ENCODE measurements around the gene AANAT.
A peak's percentile ranks its signal among the peaks of the same experiment; 100 is the strongest.

Gene AANAT

GRCh38 chr17:76491271-76492122 is 24.1 kb downstream of the AANAT start:
- no peak for DNase-seq

GRCh38 chr17:76492123-76492988 is 25.0 kb downstream of the AANAT start:
- DNase-seq, result no peak

GRCh38 chr17:76492989-76493501 is 25.6 kb downstream of the AANAT start:
- no peak for DNase-seq

GRCh38 chr17:76493505-76494167 is 26.2 kb downstream of the AANAT start:
- DNase-seq, result no peak

- DNase-seq, result no peak
Observed at GRCh38 chr17:76495663-76496400, 28.4 kb downstream of the AANAT start.

- DNase-seq, result no peak
Observed at GRCh38 chr17:76496464-76496863, 29.1 kb downstream of the AANAT start.

- DNase-seq, result no peak
Observed at GRCh38 chr17:76497699-76497978, 30.2 kb downstream of the AANAT start.

- no peak for DNase-seq
Observed at GRCh38 chr17:76497979-76498875, 30.8 kb downstream of the AANAT start.

GRCh38 chr17:76498876-76499251 is 31.5 kb downstream of the AANAT start:
- no peak for DNase-seq

- no peak for DNase-seq
Observed at GRCh38 chr17:76499267-76499667, 31.9 kb downstream of the AANAT start.

GRCh38 chr17:76500074-76500746 is 32.8 kb downstream of the AANAT start:
- DNase-seq, result no peak

GRCh38 chr17:76500747-76501017 is 33.3 kb downstream of the AANAT start:
- DNase-seq, result no peak

GRCh38 chr17:76501018-76501826 is 33.8 kb downstream of the AANAT start, which contains the start of gene RHBDF2:
Gene RHBDF2, minus strand, starts transcription at chr17:76501423. Its CDS starts 19,899 bp downstream, at chr17:76481524.
- peak; percentile 52 for DNase-seq

- DNase-seq, result no peak
Observed at GRCh38 chr17:76501827-76502307, 34.5 kb downstream of the AANAT start.

- no peak for DNase-seq
Observed at GRCh38 chr17:76502341-76503211, 35.2 kb downstream of the AANAT start.

GRCh38 chr17:76504117-76504516 is 36.7 kb downstream of the AANAT start:
- DNase-seq, result no peak

- no peak for DNase-seq
Observed at GRCh38 chr17:76506408-76507345, 39.3 kb downstream of the AANAT start.
